Stimulated activated CD4-positive, alpha-beta T cell treated with anti-CD3 and anti-CD28 coated beads, Interleukin-2, amount 100 ng/mL, for 48 hours (primary cell): ENCODE results near the gene LMAN1L.
A peak's percentile ranks its signal among the peaks of the same experiment; 100 is the strongest.
"Not testable (repeated sequence)": the region's sequence is repeated elsewhere in the genome, so short reads cannot be mapped to it uniquely, and the experiment has no call there.

Experiments used
- DNase-seq, 2 donors: peaks; one replicate each; pipeline ENCODE4 v3.0.0-alpha.2; 2020

The LMAN1L gene

GRCh38 chr15:74782259-74783071 is 30.2 kb upstream of the LMAN1L start:
- no peak for DNase-seq

- DNase-seq: no peak
These were observed 29.4 kb upstream of the LMAN1L start for GRCh38 chr15:74783072-74783807.

- DNase-seq: no peak
These were observed 28.8 kb upstream of the LMAN1L start for GRCh38 chr15:74783808-74784175.

GRCh38 chr15:74784426-74785193 is 28.0 kb upstream of the LMAN1L start:
- no peak for DNase-seq

- DNase-seq: no peak
These were observed 27.2 kb upstream of the LMAN1L start for GRCh38 chr15:74785194-74786032.

- DNase-seq: not testable (repeated sequence)
These were observed 26.6 kb upstream of the LMAN1L start for GRCh38 chr15:74786081-74786480.

GRCh38 chr15:74786551-74787165 is 26.0 kb upstream of the LMAN1L start:
- no peak for DNase-seq

GRCh38 chr15:74787251-74788041 is 25.2 kb upstream of the LMAN1L start:
- DNase-seq: peak; percentile 82 to 86

- DNase-seq: no peak
These were observed 24.5 kb upstream of the LMAN1L start for GRCh38 chr15:74788042-74788682.

- no peak for DNase-seq
These were observed 23.9 kb upstream of the LMAN1L start for GRCh38 chr15:74788683-74789151.

- no peak for DNase-seq
These were observed 23.4 kb upstream of the LMAN1L start for GRCh38 chr15:74789171-74789631.

GRCh38 chr15:74789741-74790079 is 22.9 kb upstream of the LMAN1L start:
- no peak for DNase-seq

- no peak for DNase-seq
These were observed 22.3 kb upstream of the LMAN1L start for GRCh38 chr15:74790080-74790916.

- DNase-seq: no peak
These were observed 21.6 kb upstream of the LMAN1L start for GRCh38 chr15:74791007-74791406.

- no peak for DNase-seq
These were observed 21.0 kb upstream of the LMAN1L start for GRCh38 chr15:74791667-74792066.

- DNase-seq: no peak
These were observed 20.2 kb upstream of the LMAN1L start for GRCh38 chr15:74792227-74793016.

- peak in 1 of 2 donors; percentile 51 for DNase-seq
These were observed 19.3 kb upstream of the LMAN1L start for GRCh38 chr15:74793135-74794028.
